ENCODE data around the gene SLC29A3. TPM values are rescaled to one million over a fixed set of nuclear protein-coding genes. Genes with fewer than 3 reads are reported as not detected.

The SLC29A3 gene
- total RNA-seq, 2 donors from 2014 or later = 4.1 to 6.7 TPM

DNA sequence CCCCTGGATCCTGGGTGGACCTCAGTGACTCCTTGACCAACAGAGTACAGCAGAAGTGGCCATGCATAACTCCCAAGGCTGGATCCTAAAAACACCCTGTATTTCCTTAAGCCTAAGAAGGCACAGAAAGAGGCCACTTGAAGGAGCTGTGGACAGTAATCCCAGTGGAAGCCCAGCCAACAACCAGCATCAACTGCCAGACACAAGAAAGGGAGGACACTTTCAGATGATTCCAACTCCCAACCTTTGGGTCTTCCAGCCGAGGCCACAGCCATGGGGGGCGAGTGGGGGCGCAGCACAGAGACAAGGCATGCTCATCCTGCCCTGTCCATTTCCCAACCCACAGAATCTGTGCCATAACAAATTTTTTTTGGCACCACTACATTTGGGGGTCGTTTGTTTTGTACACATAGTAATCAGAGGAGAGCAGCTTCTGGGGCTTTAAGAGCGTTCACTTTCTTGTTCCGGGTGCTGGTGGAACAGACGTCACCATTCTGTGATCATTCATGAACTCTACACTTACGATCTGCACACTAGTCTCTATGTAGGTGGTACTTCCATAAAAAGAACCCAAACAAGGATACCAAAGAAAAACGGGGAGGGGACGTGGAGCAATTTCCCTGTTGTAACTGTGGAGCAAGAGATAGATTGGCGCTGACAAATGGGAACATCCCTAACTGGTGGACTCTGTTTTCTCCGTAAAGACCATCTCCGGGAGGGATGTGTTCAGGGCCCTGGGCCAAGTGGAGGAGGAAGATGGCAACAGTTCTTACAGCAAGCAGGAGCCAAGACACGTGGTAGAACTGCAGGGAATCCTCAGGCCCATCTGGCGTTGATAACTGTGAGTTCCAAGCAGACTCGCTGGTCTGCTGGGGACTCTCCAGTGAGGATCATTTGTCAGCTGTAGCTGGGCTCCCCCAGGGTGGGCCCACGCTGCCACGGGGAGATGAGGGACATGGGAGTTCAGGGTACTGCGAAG is 6.0 kb upstream of the SLC29A3 start:
- intact Hi-C loops (cut with DNase I, micrococcal nuclease) = loop anchor here (5.0 to 10.0 kb wide), 2 partner anchors 254 to 502 kb away; no protein-coding TSS in a partner anchor
- peak; percentile 28 for ATAC-seq
- peak; percentile 32 to 70 for DNase-seq

DNA sequence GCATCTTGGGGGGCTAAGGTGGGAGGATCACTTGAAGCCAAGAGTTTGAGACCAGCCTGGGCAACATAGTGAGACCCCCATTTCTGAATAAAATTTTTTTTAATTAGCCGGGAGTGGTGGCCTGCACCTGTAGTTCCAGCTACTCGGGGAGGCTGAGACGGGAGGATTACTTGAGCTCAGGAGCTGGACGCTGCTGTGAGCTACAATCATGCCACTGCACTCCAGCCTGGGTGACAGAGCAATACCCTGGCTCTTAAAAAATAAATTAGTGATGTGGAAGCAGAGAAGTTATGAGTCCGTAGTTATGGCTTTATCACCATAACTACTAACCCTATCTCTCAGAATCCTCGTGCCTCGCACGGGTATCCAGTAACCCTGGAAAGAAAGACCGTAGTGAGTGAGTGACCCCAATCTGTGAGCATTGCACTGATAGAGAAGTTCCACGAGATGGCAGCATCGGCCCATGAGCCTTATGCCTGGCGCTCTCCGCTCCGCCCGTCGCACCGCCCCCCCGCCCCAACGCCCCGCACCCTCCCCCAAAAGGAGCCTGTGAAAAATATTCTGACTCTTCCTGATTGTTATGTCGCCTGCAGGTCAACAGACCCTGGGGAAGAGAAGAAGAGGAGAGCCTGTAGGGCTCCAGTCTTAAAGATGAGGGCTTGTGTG is 4.9 kb upstream of the SLC29A3 start:
- DNase-seq (peak in 1 of 2 donors; percentile 54), ATAC-seq (peak; percentile 38)
- intact Hi-C loops (cut with DNase I, micrococcal nuclease) = loop anchor here (5.0 to 10.0 kb wide), 2 partner anchors 253 to 501 kb away; no protein-coding TSS in a partner anchor

DNA sequence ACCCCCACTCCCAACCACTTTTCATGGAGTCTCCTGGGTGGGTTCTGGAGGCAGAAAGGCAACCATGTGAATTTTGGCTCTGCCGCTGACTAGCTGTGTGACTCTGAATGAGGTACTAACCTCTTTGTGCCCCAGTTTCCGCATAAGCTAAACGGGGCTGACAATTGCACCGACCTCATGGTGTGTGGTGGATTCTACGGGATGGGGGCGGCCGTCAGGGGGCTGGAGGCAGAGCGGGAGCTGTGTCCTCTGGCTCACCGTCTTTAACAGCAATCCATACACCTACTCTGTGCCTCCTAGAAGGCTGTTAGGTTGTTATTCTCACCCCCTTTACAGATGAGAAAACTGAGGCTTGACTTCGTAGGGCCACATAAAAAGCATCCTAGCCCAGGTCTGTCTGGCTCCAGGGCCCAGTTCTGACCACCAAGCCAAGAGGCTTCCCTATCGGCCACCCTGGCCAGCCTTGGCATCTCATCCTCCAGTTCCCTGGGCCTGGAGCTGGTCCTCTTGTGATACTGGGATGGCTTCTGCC is 4.3 kb upstream of the SLC29A3 start:
- DNase-seq (no peak), ATAC-seq (no peak)
- intact Hi-C loops (cut with DNase I, micrococcal nuclease) = loop anchor here (5.0 to 10.0 kb wide), 3 partner anchors 253 to 500 kb away; no protein-coding TSS in a partner anchor

DNA sequence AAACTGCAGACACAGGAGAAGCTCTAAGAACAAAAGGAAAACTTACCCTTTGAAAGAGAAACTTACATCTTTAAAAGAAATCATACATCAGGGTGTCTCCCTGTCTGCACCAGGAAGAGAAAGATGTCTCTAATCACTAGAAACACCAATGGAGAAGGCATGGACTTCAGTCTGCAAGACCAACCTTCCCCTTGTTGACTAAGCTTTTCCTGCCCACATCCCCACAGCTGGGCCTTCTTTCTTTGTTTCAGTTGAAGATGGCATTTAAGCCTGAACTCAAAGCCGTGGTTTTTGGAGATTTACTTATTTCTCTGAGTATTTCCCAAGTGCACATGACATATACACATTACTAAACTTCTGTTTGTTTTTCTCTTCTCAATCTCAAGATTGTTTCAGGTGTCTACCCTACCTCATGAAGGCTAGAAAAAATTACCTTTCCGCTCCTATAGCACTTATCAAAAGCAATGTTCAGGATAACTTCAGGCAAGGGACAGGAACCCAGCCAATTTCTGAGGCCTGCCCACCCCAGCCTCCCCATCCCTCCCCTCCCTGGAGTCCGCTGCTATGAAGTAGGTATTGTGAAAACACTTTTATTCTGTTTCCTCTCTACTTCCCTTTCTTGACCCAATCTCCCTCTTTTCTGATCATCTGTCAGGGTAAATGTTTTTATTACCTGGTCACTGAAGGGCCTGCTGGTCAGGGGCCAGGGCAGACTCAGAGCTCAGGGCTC is 2.8 kb upstream of the SLC29A3 start:
- intact Hi-C loops (cut with DNase I, micrococcal nuclease) = loop anchor here (5.0 to 10.0 kb wide), 2 partner anchors 381 to 499 kb away; no protein-coding TSS in a partner anchor
- ATAC-seq (no peak), DNase-seq (no peak)

DNA sequence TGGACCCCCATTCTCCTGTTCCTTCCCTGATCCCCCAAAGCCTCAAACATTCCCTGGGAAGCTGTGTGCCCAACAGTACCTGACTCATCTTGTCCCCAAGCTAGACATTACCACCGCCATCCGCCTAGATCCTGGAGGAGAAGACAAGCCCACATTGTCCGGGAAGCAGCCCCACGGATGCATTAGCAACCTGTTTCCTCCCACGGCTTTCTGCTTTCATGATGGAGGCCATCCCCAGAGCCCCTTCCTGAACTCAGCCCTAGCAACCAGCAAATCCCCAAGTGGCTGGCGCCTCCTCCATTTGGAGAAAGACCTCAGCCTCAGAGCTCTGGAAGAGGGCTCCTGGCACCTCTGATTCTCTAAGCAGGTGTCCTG is 2.3 kb upstream of the SLC29A3 start:
- intact Hi-C loops (cut with DNase I, micrococcal nuclease) = loop anchor here (5.0 to 10.0 kb wide), 2 partner anchors 381 to 498 kb away; no protein-coding TSS in a partner anchor
- DNase-seq = no peak
- no peak for ATAC-seq

DNA sequence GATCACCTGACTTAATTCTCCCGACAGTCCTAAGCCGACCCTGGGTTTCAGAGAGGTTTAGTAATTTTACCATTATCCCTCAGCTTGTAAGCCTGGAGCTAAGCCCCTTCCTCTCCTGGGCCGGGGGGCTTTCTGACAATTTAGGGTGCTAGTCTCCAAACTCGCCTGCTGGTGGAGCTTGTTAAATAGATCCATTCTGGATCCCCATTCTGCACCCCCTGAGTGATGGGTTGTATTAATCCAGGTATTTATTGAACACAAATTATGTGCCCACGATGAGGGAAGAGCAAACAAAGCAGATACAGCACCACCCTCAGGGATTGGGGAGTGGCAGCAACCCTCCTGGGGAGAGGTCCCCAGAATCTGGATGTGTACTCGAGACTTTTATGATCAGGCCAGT is 1.3 kb upstream of the SLC29A3 start:
- intact Hi-C loops (cut with DNase I, micrococcal nuclease) = loop anchor here (5.0 to 10.0 kb wide), 2 partner anchors 380 to 497 kb away; no protein-coding TSS in a partner anchor
- DNase-seq = no peak
- ATAC-seq = no peak

DNA sequence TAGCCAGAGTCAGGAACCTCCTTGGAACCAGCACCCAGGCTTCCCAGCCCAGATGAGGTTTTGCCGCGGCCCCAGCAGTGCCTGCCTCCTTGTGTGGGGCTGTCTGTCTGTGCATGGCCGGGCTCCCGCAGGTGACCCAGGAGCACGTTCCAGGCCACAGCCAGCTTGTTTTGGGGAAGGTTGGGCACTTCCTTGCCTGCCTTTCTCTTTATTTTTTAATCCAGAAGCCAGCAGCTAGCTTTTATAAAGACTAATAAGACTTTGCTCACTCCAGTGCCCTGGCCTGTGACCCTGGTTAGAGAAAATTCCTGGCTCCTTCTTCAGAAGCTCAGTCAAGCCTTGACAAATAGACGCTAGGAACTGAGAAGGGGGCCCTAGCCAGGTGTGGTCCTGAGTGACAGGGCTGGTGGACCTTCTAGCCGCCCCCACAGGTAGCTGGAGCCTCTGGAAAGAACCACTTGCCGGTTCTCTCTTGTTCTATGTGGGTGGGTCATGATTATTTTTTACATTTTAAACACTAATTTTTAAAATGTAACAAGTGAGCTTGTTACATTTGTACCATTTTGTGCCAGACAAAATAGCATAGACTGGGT is 837 bp downstream of the SLC29A3 start:
- DNase-seq (no peak), ATAC-seq (no peak)
- intact Hi-C loops (cut with DNase I, micrococcal nuclease) = loop anchor here (5.0 to 10.0 kb wide), 3 partner anchors 377 to 495 kb away; no protein-coding TSS in a partner anchor

DNA sequence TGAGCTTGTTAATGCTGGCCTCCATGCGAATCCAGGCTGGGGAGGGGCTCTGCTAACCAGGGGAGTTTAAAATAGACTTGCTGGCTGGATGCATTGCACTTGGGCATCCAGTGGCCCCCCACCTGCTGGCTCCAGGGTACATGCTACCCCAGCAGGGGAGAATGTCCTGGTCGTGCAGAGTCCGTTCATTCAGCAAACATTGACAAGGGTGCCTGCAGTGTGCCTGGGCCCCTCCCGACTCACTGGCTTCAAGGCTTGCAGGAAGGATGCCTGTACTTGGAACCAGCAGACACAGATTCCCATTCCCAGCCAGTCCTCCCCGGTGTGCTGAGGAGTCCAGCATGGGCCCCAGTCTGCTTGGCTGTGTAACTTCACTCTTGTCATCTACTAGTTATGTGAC is 1.5 kb downstream of the SLC29A3 start:
- ATAC-seq = no peak
- no peak for DNase-seq
- intact Hi-C loops (cut with DNase I, micrococcal nuclease) = loop anchor here in 1 of 2 donors (10.0 kb wide), 1 partner anchor 384 kb away; no protein-coding TSS in a partner anchor

DNA sequence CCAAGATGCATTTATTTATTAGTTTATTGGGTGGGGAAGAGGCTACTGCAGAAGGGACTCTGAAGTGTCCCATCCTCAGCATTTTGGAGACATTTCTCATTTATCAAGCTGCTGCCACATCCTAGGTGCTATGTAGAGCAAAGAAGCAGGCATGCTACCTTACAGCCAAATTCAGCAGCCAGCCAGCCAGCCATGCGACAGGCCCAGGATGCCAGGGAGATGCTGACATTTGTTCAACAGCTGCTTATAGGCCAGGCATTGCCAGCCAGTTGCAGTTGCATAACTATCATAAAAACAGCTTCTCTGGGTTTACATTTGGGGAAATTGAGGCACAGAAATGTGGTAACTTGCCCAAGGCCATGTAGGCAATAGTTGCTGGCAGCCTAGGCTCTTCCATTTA is 2.3 kb downstream of the SLC29A3 start:
- no peak for DNase-seq
- ATAC-seq = no peak
- intact Hi-C loops (cut with DNase I, micrococcal nuclease) = loop anchor here in 1 of 2 donors (10.0 kb wide), 1 partner anchor 383 kb away; no protein-coding TSS in a partner anchor

DNA sequence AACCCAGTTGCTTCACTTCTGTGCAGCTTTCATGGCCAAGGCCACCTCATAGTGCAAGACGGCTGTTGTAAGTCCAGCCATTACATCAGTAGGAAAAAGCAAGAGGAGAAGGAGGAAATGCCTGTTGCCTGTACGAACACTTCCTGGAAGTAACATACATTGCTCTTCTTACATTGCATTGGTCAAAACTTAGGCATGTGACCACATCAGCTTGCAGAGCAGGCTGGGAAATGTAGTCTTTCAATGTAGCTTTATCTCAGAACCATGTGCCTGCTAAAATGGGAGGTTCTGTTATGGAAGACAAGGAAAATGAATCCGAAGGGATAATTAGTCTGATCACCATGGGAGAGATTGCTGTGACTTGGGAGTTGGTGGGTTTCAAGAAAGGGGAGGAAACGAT is 4.3 kb downstream of the SLC29A3 start:
- no peak for DNase-seq
- intact Hi-C loops (cut with DNase I, micrococcal nuclease) = loop anchor here in 1 of 2 donors (10.0 kb wide), 1 partner anchor 381 kb away; no protein-coding TSS in a partner anchor
- no peak for ATAC-seq

DNA sequence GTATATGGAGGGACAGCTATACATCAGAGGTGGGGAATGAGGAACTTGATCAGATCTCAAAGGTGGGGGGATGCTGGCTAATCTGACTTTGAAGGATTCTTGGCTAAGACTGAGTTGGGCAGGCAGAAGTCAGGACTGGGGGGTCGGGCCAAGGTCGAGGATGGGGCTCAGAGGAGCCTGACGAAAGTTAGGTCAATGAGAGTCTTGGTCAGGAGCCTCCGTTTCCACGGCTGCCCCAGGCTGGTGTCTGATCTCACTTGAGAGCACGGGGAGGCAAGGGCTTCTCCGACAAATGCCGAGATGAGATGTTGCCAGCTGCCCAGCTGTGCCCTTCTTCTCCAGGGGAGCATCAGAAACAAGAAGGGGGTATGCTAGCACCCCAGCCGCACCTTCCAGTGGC is 5.7 kb downstream of the SLC29A3 start:
- intact Hi-C loops (cut with DNase I, micrococcal nuclease) = loop anchor here in 1 of 2 donors (10.0 kb wide), 1 partner anchor 380 kb away; no protein-coding TSS in a partner anchor
- ATAC-seq (no peak), DNase-seq (no peak)

DNA sequence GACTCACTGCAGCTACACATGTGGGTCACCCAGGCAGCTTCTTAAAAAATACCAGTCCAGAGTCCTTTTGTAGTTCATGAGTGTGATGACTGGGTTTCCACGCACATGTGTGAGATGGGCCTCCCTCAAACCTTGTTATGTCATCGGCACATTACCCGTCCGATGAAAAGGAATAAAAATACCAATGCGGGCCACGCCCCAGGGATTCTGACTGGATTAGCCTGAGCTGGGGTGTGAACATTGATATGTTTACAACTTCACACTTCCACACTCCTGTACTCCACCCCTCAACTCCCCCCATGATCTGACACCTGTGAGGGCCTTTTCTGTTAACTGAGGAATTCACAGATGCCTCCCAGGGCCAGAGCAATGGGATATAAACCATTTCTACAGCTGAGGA is 6.2 kb downstream of the SLC29A3 start:
- intact Hi-C loops (cut with DNase I, micrococcal nuclease) = loop anchor here in 1 of 2 donors (10.0 kb wide), 1 partner anchor 380 kb away; no protein-coding TSS in a partner anchor
- DNase-seq (no peak), ATAC-seq (peak; percentile 53)

DNA sequence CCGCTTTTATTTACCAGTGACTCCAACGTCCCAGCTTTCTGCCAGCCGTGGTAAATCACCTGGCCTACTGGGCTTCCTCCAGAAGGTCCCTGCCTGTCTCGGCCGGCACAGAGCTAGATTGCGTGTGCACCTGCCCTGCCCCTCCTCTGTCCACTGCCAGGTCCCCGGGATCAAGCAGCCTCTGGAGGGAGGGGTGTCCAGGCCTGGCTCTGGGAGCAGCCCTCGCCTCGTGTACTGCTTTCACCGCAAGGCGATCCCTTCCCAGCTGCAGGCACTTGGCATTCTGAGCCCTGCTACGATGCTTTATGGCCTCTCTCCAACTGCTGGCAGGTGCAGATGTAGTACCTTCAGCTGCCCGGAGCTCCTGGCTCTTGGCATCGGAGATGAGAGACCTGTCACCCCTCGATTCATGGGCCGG is 7.4 kb downstream of the SLC29A3 start:
- DNase-seq (peak in 1 of 2 donors; percentile 28), ATAC-seq (peak; percentile 71)
- intact Hi-C loops (cut with DNase I, micrococcal nuclease) = loop anchor here in 1 of 2 donors (10.0 kb wide), 1 partner anchor 378 kb away; no protein-coding TSS in a partner anchor

DNA sequence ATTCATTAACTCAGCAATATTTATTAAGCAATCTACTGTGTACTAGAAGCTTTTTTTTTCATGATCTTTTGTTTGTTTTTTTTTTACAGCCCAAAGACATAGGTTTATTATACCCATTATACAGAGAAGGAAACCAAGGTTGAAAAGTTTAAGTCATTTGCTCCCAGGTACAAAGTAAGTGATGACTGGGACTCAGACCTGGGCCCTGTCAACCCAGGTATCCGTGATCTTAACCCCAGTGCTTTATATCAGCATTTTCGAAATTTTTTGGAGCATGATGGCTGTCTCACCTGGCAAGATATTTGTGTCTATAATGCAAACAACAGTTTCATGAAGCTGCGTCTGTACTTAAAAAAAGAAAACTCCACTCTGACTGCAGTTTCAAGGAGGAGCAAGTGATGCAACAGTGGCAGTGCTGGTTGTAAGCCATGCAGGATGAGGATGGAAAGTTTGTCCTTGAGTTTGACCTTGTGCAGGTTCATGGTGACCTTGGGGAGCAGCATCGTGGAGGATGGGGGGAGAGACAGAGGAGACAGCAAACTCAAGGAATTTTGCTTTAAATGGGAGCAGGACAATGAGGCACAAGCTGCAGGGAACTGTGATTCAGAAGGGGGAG is 11.8 kb downstream of the SLC29A3 start:
- ATAC-seq (no peak), DNase-seq (no peak)
- intact Hi-C loops (cut with DNase I, micrococcal nuclease) = no loop called here

DNA sequence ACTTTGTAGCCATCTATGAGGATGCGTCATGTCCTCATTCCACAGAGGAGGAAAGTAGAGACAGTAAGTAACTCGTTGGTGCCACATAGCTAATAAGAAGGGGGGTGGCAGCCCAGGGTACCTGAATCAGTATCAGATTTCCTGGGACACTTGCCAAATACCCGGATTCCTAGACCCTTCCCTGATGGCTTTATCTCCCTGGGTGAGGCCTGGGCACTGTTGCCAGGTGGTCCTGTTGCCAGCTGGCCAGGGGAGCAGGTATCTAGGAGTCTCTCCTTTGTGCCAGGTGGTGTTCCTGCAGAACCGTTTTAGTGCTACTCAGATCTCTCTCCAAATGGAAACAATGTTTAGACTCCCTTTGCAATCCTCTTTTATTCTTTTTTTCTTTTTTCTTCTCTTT is 12.7 kb downstream of the SLC29A3 start:
- DNase-seq (no peak), ATAC-seq (no peak)
- intact Hi-C loops (cut with DNase I, micrococcal nuclease) = no loop called here

DNA sequence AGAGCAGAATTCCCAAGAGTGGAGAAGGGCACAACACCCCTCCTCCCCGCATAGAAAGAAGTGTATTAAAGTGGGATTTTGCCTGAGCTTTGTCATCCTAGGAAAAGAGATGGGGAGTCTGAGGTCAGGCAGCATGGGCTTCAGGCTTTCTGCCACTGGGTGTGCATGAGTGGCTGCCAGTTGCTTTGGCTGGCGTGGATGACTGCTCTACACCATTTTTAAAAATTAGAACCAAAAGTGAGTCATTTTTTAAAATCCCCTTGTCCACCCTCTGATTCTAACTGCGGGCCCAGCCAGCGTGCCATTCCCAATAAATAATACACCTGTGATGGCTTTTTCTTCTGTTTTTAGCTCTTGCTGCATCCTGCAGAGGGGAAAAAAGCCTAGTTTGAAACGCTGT is 13.4 kb downstream of the SLC29A3 start:
- no peak for ATAC-seq
- DNase-seq = no peak
- intact Hi-C loops (cut with DNase I, micrococcal nuclease) = no loop called here

DNA sequence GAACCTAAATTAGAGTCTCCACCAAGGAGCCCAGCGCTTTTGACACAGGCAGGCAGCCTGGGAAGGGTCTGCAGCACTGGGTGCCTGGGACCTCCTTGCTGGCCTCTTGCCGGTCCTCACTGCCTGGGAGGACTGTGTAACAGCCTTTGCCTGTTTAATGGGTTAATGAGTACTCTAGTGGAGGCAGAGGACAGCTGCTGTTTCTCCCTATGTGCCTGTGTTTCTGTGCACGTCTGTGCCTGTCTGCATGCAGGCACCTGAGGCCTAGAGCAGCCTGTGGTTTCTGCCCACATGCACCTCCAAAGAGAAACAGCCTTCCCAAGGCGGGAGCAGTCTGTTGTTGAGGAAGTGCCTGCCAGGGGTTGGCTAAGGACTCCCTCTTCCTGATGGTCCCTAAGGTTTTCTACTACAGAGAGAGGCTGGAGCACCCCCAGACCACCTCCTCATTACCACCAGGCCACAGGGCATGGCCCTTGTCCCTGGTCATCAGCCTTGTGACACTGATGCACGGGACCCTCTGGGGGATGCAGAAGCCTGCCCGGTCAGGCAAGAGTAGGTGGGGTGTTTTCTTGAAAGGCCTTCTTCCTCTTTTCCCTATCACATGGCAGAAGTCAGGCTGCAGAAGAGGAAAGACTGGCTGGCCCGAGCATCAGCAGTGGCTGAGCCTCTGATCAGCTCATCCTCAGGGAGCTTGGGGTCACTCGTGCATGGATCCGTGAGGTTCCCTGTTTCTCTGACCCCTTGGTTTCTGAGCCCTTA is 14.2 kb downstream of the SLC29A3 start:
- DNase-seq (no peak), ATAC-seq (no peak)
- intact Hi-C loops (cut with DNase I, micrococcal nuclease) = no loop called here

All from left colon (tissue), 2 donors.